Glomerular visceral epithelial cell (primary cell): ENCODE results near the gene SLC44A2.
"Not testable (repeated sequence)": the region's sequence is repeated elsewhere in the genome, so short reads cannot be mapped to it uniquely, and the experiment has no call there.

Source experiments
- DNase-seq: peaks from one replicate; pipeline ENCODE4 v3.0.0-alpha.2; 2016; ENCODE audit errors: extremely low spot score

The SLC44A2 gene

GRCh38 chr19:10651851-10652250 is 26.5 kb downstream of the SLC44A2 start:
- DNase-seq: no peak

GRCh38 chr19:10653482-10653731 is 28.1 kb downstream of the SLC44A2 start:
- no peak for DNase-seq

GRCh38 chr19:10653732-10654609 is 28.6 kb downstream of the SLC44A2 start, which contains the start of gene ILF3:
Gene ILF3, plus strand, starts transcription at chr19:10654346. Its CDS starts 16,260 bp downstream, at chr19:10670606.
- peak; percentile 100 for DNase-seq

- peak; percentile 65 for DNase-seq
Observed at GRCh38 chr19:10654610-10655456, 29.5 kb downstream of the SLC44A2 start.

GRCh38 chr19:10655457-10656312 is 30.3 kb downstream of the SLC44A2 start:
- peak; percentile 33 for DNase-seq

- DNase-seq: no peak
Observed at GRCh38 chr19:10660346-10660745, 35.0 kb downstream of the SLC44A2 start.

GRCh38 chr19:10661946-10662345 is 36.6 kb downstream of the SLC44A2 start:
- DNase-seq: no peak

GRCh38 chr19:10662384-10663251 is 37.3 kb downstream of the SLC44A2 start:
- peak; percentile 69 for DNase-seq

- DNase-seq: not testable (repeated sequence)
Observed at GRCh38 chr19:10663252-10663563, 37.9 kb downstream of the SLC44A2 start.

- DNase-seq: no peak
Observed at GRCh38 chr19:10667867-10668266, 42.5 kb downstream of the SLC44A2 start.

GRCh38 chr19:10669246-10669645 is 43.9 kb downstream of the SLC44A2 start:
- DNase-seq: no peak

- no peak for DNase-seq
Observed at GRCh38 chr19:10670182-10670581, 44.8 kb downstream of the SLC44A2 start.

- DNase-seq: no peak
Observed at GRCh38 chr19:10670876-10671804, 45.8 kb downstream of the SLC44A2 start.

- DNase-seq: peak; percentile 47
Observed at GRCh38 chr19:10671922-10672321, 46.6 kb downstream of the SLC44A2 start.

GRCh38 chr19:10675214-10675613 is 49.9 kb downstream of the SLC44A2 start:
- DNase-seq: not testable (repeated sequence)

- DNase-seq: no peak
Observed at GRCh38 chr19:10677751-10678150, 52.4 kb downstream of the SLC44A2 start.

- no peak for DNase-seq
Observed at GRCh38 chr19:10678813-10679212, 53.5 kb downstream of the SLC44A2 start.

- no peak for DNase-seq
Observed at GRCh38 chr19:10679743-10680142, 54.4 kb downstream of the SLC44A2 start.

GRCh38 chr19:10680545-10681135 is 55.3 kb downstream of the SLC44A2 start:
- no peak for DNase-seq

GRCh38 chr19:10681658-10682057 is 56.3 kb downstream of the SLC44A2 start:
- DNase-seq: no peak
